GM23338 (cell line): ENCODE results near the gene TSPEAR. TPM values are rescaled to one million over a fixed set of nuclear protein-coding genes. Genes with fewer than 3 reads are reported as not detected.

Experiments
- ATAC-seq: fragments of 200-7000 bp; cut with Tn5 transposase; 3 replicates; pipeline ENCODE4 v1.9.1; 2020
- DNase-seq: peaks from one replicate; pipeline ENCODE4 v3.0.0-alpha.2; 2015; ENCODE audit warnings: low spot score
- H2AFZ ChIP-seq: fragments of 200-600 bp; sonication (generic); 2 replicates; pipeline ENCODE4 v1.8.0; 2016; ENCODE audit warnings: antibody characterized with exemption, mild to moderate bottlenecking, moderate library complexity
- H3F3A ChIP-seq: fragments of 200-600 bp; sonication (generic); replicated peaks from 2 replicates; pipeline ENCODE4 v1.8.0; 2017; ENCODE audit warnings: antibody characterized with exemption, mixed run types, low read depth
- H3K27ac ChIP-seq: fragments of 200-600 bp; sonication (generic); 2 replicates; pipeline ENCODE4 v1.6.1; 2016; ENCODE audit warnings: low read depth
- H3K27me3 ChIP-seq: fragments of 200-600 bp; sonication (generic); 2 replicates; pipeline ENCODE4 v1.8.0; 2016; ENCODE audit warnings: mild to moderate bottlenecking, mixed run types, moderate library complexity; ENCODE audit not compliant: insufficient read depth
- H3K36me3 ChIP-seq: fragments of 200-600 bp; sonication (generic); 2 replicates; pipeline ENCODE4 v1.8.0; 2016; ENCODE audit warnings: mild to moderate bottlenecking; ENCODE audit not compliant: insufficient read depth
- H3K4me1 ChIP-seq: fragments of 200-600 bp; sonication (generic); 2 replicates; pipeline ENCODE4 v1.8.0; 2016; ENCODE audit warnings: mild to moderate bottlenecking, moderate library complexity; ENCODE audit not compliant: insufficient read depth
- H3K4me2 ChIP-seq: fragments of 200-600 bp; sonication (generic); 2 replicates; pipeline ENCODE4 v1.7.1; 2017; ENCODE audit warnings: mixed run types
- H3K4me3 ChIP-seq: fragments of 200-600 bp; sonication (generic); 2 replicates; pipeline ENCODE4 v1.6.1; 2016; ENCODE audit warnings: mixed run types
- H3K79me2 ChIP-seq: fragments of 200-600 bp; sonication (generic); replicated peaks from 2 replicates; pipeline ENCODE4 v1.8.0; 2017; ENCODE audit warnings: mild to moderate bottlenecking; ENCODE audit not compliant: insufficient read depth
- H3K9me2 ChIP-seq: fragments of 200-600 bp; sonication (generic); 2 replicates; pipeline ENCODE4 v1.8.0; 2017; ENCODE audit not compliant: insufficient read depth
- H4K20me1 ChIP-seq: fragments of 200-600 bp; sonication (generic); replicated peaks from 2 replicates; pipeline ENCODE4 v1.8.0; 2017; ENCODE audit warnings: mild to moderate bottlenecking; ENCODE audit not compliant: insufficient read depth
- H3K27ac Mint-ChIP-seq: 2 replicates; pipeline ENCODE4 v1.8.0; 2020; ENCODE audit warnings: inconsistent platforms, mild to moderate bottlenecking, moderate library complexity, mixed read lengths
- H3K27me3 Mint-ChIP-seq: 3 replicates; pipeline ENCODE4 v1.8.0; 2022; ENCODE audit warnings: low read depth, mild to moderate bottlenecking, moderate library complexity, mixed read lengths, inconsistent platforms; ENCODE audit not compliant: insufficient read depth, poor library complexity
- H3K36me3 Mint-ChIP-seq: 3 replicates; pipeline ENCODE4 v1.8.0; 2021; ENCODE audit warnings: low read depth, mild to moderate bottlenecking, inconsistent platforms, moderate library complexity, mixed read lengths
- H3K4me1 Mint-ChIP-seq: 3 replicates; pipeline ENCODE4 v1.8.0; 2020; ENCODE audit warnings: mild to moderate bottlenecking, inconsistent platforms, mixed read lengths
- H3K4me3 Mint-ChIP-seq: 3 replicates; pipeline ENCODE4 v1.8.0; 2021; ENCODE audit warnings: moderate library complexity, mild to moderate bottlenecking, inconsistent platforms, mixed read lengths
- H3K9me3 Mint-ChIP-seq: 3 replicates; pipeline ENCODE4 v1.8.0; 2020; ENCODE audit warnings: moderate library complexity, mild to moderate bottlenecking, inconsistent platforms, mixed read lengths
- CREB1 ChIP-seq: fragments of 250-450 bp; sonication (Bioruptor Pico); IDR thresholded peaks from 2 replicates; pipeline ENCODE4 v1.5.0; 2020; ENCODE audit warnings: low read depth, mild to moderate bottlenecking, moderate library complexity
- CTCF ChIP-seq, 2 experiments: fragments of 200-600 bp in 1 of 2; sonication (generic) in 1 of 2; conservative IDR thresholded peaks; 2 replicates each; pipeline versions ENCODE4 v1.5.1 to v1.6.1; 2016 to 2017; ENCODE audit warnings: antibody characterized with exemption in 2 of 2, low read depth in 2 of 2, mild to moderate bottlenecking in 2 of 2, moderate library complexity in 1 of 2
- EZH2 ChIP-seq: fragments of 200-600 bp; sonication (generic); IDR thresholded peaks from one replicate; pipeline ENCODE4 v1.8.0; 2017; ENCODE audit warnings: antibody characterized with exemption, mild to moderate bottlenecking, low read depth; ENCODE audit not compliant: unreplicated experiment
- EZH2phosphoT487 ChIP-seq: fragments of 200-600 bp; sonication (generic); IDR thresholded peaks from one replicate; pipeline ENCODE4 v1.8.1; 2018; ENCODE audit warnings: antibody characterized with exemption; ENCODE audit not compliant: unreplicated experiment
- JUNB ChIP-seq: IDR thresholded peaks from one replicate; pipeline ENCODE4 v1.6.1; 2016; ENCODE audit warnings: antibody characterized with exemption; ENCODE audit not compliant: unreplicated experiment
- NANOG ChIP-seq: IDR thresholded peaks from 2 replicates; pipeline ENCODE4 v1.6.1; 2016; ENCODE audit warnings: antibody characterized with exemption, borderline replicate concordance
- POLR2AphosphoS5 ChIP-seq: IDR thresholded peaks from 2 replicates; pipeline ENCODE4 v1.6.1; 2016; ENCODE audit warnings: antibody characterized with exemption, low read depth
- REST ChIP-seq: IDR thresholded peaks from one replicate; pipeline ENCODE4 v1.6.1; 2018; ENCODE audit warnings: antibody characterized with exemption; ENCODE audit not compliant: unreplicated experiment
- STAT1 ChIP-seq: IDR thresholded peaks from one replicate; pipeline ENCODE4 v1.6.1; 2016; ENCODE audit warnings: antibody characterized with exemption; ENCODE audit not compliant: unreplicated experiment
- ZNF114 ChIP-seq: fragments of 250-450 bp; sonication (Bioruptor Pico); IDR thresholded peaks from 2 replicates; pipeline ENCODE4 v1.5.0; 2020; ENCODE audit warnings: mild to moderate bottlenecking, moderate library complexity
- ZNF331 ChIP-seq: fragments of 250-450 bp; sonication (Bioruptor Pico); IDR thresholded peaks from 2 replicates; pipeline ENCODE4 v1.5.0; 2020; ENCODE audit warnings: low read depth, mild to moderate bottlenecking, moderate library complexity
- polyA plus RNA-seq: library from polyadenylated mRNA; unstranded; fragments of >200 nt; fragmentation: Nextera tagmentation; extraction: Ambion mirVana; gene quantifications from 2 replicates; pipeline ENCODE4 v1.2.1, GENCODE V29; 2016
- total RNA-seq: library from RNA; depleted of rRNA; stranded (reverse); fragments of >200 nt; shearing (Covaris generic); gene quantifications from 2 replicates; pipeline ENCODE4 v1.2.3, GENCODE V29; 2014
- TF ChIP-seq, protein P1 (sequence below): IDR thresholded peaks from 2 replicates; pipeline ENCODE4 v1.6.1; 2016; ENCODE audit warnings: antibody characterized with exemption

TSPEAR gene
- total and polyA plus RNA-seq, 2 experiments from 2014 or later, result 0.35 to 0.92 TPM

DNA sequence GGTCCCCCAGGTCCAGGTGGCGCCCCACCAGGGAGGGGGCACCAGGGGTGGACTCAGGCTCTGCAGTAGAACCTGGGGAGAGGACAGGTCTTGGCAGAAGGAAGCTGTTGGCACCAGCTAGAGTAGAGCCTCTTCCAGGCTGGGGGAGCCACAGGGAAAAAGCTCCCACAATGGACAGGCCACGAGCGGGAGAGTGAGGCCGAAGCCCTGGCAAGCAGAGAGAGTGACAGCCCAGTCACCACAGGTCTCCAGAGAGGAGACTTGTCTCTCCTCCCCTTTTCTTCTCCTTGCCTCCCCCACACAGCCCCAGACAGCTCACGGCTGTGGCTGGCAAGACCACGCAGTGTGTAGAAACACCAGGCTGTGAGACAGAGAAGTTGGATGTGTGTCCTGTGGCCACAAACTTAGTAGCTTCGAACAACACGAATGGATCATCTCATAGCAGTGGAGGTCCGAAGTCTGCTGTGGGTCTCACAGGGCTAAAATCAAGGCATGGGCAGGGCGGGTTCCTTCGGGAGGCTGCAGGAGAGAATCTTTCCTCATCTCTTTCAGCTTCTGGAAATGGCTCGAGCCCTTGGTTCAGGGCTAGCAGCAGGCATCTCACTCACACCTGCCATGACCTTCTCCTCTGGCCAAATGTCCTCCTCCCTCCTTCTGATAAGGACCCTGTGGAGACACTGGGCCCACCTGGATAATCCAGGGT is 60.2 kb downstream of the TSPEAR start (continued):
- TF ChIP-seq REST (no peak), ZNF331 (CRISPR knock-in tag) (no peak), JUNB (no peak), CTCF (conservative IDR thresholded peaks at IDR 0.05; ENCODE audit: low read depth in 2 of 2) (no peak), NANOG (no peak), CREB1 (CRISPR knock-in tag) (no peak), ZNF114 (no peak), EZH2 (no peak), EZH2phosphoT487 (no peak)
- TF ChIP-seq, protein P1, sequence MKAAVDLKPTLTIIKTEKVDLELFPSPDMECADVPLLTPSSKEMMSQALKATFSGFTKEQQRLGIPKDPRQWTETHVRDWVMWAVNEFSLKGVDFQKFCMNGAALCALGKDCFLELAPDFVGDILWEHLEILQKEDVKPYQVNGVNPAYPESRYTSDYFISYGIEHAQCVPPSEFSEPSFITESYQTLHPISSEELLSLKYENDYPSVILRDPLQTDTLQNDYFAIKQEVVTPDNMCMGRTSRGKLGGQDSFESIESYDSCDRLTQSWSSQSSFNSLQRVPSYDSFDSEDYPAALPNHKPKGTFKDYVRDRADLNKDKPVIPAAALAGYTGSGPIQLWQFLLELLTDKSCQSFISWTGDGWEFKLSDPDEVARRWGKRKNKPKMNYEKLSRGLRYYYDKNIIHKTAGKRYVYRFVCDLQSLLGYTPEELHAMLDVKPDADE, result no peak

- Histone ChIP-seq H4K20me1 (no peaks in the 10 kb centered on the region), H3F3A (no peaks in the 10 kb centered on the region), H3K4me1 (no peaks in the 10 kb centered on the region), H3K4me2 (no peak overlapping the region), H3K27ac (no peak overlapping the region), H3K4me3 (no peak overlapping the region), H3K9me2 (no peaks in the 10 kb centered on the region), H3K36me3 (no peaks in the 10 kb centered on the region), H3K27me3 (no peaks in the 10 kb centered on the region), H3K79me2 (no peaks in the 10 kb centered on the region), H2AFZ (no peak overlapping the region)
- H3K4me1 Mint-ChIP-seq, result peaks cover 10% of the 10 kb centered on the region
- H3K27me3 Mint-ChIP-seq, result peaks cover 11% of the 10 kb centered on the region
- ATAC-seq, result no peak
- H3K27ac Mint-ChIP-seq, result no peak overlapping the region
- H3K9me3 Mint-ChIP-seq, result peaks cover 7% of the 10 kb centered on the region; the same call in 1 of the 3 replicates
- DNase-seq, result no peak
- no peak overlapping the region for H3K4me3 Mint-ChIP-seq
- H3K36me3 Mint-ChIP-seq, result no peaks in the 10 kb centered on the region; the same call in 2 of the 3 replicates
- TF ChIP-seq CTCF (conservative IDR thresholded peaks at IDR 0.05; ENCODE audit: low read depth in 2 of 2) (no peak), JUNB (no peak), CREB1 (CRISPR knock-in tag) (no peak), POLR2AphosphoS5 (no peak), STAT1 (no peak), ZNF331 (CRISPR knock-in tag) (no peak), EZH2 (no peak), ZNF114 (no peak), NANOG (no peak)
- TF ChIP-seq, protein P1, result no peak
These were observed 61.0 kb downstream of the TSPEAR start for GRCh38 chr21:44650265-44650972.
